ENCODE data around the gene TSPEAR. TPM values are rescaled to one million over a fixed set of nuclear protein-coding genes. Genes with fewer than 3 reads are reported as not detected.

The TSPEAR gene
- not detected in 2 replicates for total RNA-seq

- Histone ChIP-seq H3K27ac (ENCODE audit: low read depth, low read length) (no peak within 1 kb of the TSS), H3K9me3 (ENCODE audit: low read depth, low read length) (no peaks in the 10 kb centered on the region), H3K4me1 (ENCODE audit: insufficient read depth, low read length) (no peaks in the 10 kb centered on the region), H3K4me2 (ENCODE audit: insufficient read depth, low read length) (no peak within 1 kb of the TSS), H3K36me3 (ENCODE audit: insufficient read depth, low read length) (no peaks in the 10 kb centered on the region), H3K79me2 (ENCODE audit: insufficient read depth, low read length) (no peaks in the 10 kb centered on the region), H2AFZ (ENCODE audit: low read length) (no peak within 1 kb of the TSS), H3K4me3 (ENCODE audit: insufficient read depth, low read length) (no peak within 1 kb of the TSS), H4K20me1 (ENCODE audit: insufficient read depth, low read length) (no peaks in the 10 kb centered on the region), H3K27me3 (ENCODE audit: insufficient read depth, low read length) (peaks cover 79% of the 10 kb centered on the region)
- no peak for TF ChIP-seq CTCF (IDR thresholded peaks at IDR 0.05; ENCODE audit: extremely low read depth, low read depth, low read length)
- peak; percentile 79 for DNase-seq (ENCODE audit: insufficient read length, low spot score, missing footprints)
Measured at GRCh38 chr21:44711327-44712202, at the start of gene TSPEAR. Gene TSPEAR (minus strand): TSS chr21:44711572. CDS start chr21:44711514, 58 bp downstream.

GRCh38 chr21:44760376-44760775, 49.0 kb upstream of the TSPEAR start:
- Histone ChIP-seq H2AFZ (ENCODE audit: low read length) (no peak overlapping the region), H3K27ac (ENCODE audit: low read depth, low read length) (no peak overlapping the region), H3K27me3 (ENCODE audit: insufficient read depth, low read length) (no peaks in the 10 kb centered on the region), H3K4me2 (ENCODE audit: insufficient read depth, low read length) (no peak overlapping the region), H3K4me1 (ENCODE audit: insufficient read depth, low read length) (peaks cover under 1% of the 10 kb centered on the region), H4K20me1 (ENCODE audit: insufficient read depth, low read length) (no peaks in the 10 kb centered on the region), H3K4me3 (ENCODE audit: insufficient read depth, low read length) (no peak overlapping the region), H3K79me2 (ENCODE audit: insufficient read depth, low read length) (no peaks in the 10 kb centered on the region), H3K9me3 (ENCODE audit: low read depth, low read length) (no peaks in the 10 kb centered on the region), H3K36me3 (ENCODE audit: insufficient read depth, low read length) (no peaks in the 10 kb centered on the region)
- no peak for TF ChIP-seq CTCF (IDR thresholded peaks at IDR 0.05; ENCODE audit: extremely low read depth, low read depth, low read length)
- DNase-seq (ENCODE audit: insufficient read length, low spot score, missing footprints) = no peak

- no peaks in the 10 kb centered on the region for H3K9me3 ChIP-seq (ENCODE audit: low read depth, low read length)
- H2AFZ ChIP-seq (ENCODE audit: low read length) = no peak overlapping the region
- H3K4me3 ChIP-seq (ENCODE audit: insufficient read depth, low read length) = no peak overlapping the region
- H3K36me3 ChIP-seq (ENCODE audit: insufficient read depth, low read length) = no peaks in the 10 kb centered on the region
- no peak for TF ChIP-seq CTCF (IDR thresholded peaks at IDR 0.05; ENCODE audit: extremely low read depth, low read depth, low read length)
- DNase-seq (ENCODE audit: insufficient read length, low spot score, missing footprints) = peak; percentile 78
- no peak overlapping the region for H3K27ac ChIP-seq (ENCODE audit: low read depth, low read length)
- H3K4me2 ChIP-seq (ENCODE audit: insufficient read depth, low read length) = no peak overlapping the region
- no peaks in the 10 kb centered on the region for H3K79me2 ChIP-seq (ENCODE audit: insufficient read depth, low read length)
- no peaks in the 10 kb centered on the region for H4K20me1 ChIP-seq (ENCODE audit: insufficient read depth, low read length)
- H3K4me1 ChIP-seq (ENCODE audit: insufficient read depth, low read length) = no peaks in the 10 kb centered on the region
- H3K27me3 ChIP-seq (ENCODE audit: insufficient read depth, low read length) = no peaks in the 10 kb centered on the region
Measured at GRCh38 chr21:44759628-44760285, 48.4 kb upstream of the TSPEAR start.

Data from osteoblast (primary cell).